GM12878 (cell line): ENCODE results near the gene STON1.

Source experiments
- CTCF ChIP-seq, 3 experiments: IDR thresholded peaks in 2 of 3; conservative IDR thresholded peaks in 1 of 3; 2 replicates each; pipeline ENCODE4 v1.5.1; 2011; ENCODE audit warnings: low read depth in 3 of 3, low read length in 3 of 3, mild to moderate bottlenecking in 3 of 3, control low read depth in 2 of 3, moderate library complexity in 2 of 3, inconsistent platforms in 1 of 3, mixed read lengths in 1 of 3; ENCODE audit not compliant: control insufficient read depth in 2 of 3, insufficient read depth in 1 of 3; ENCODE audit errors: extremely low read depth in 1 of 3
- JUND ChIP-seq: IDR thresholded peaks from 2 replicates; pipeline ENCODE4 v1.6.1; 2012; ENCODE audit warnings: low read depth, mild to moderate bottlenecking, low read length, improper control_type of control experiment, moderate library complexity
- NFIC ChIP-seq: IDR thresholded peaks from 2 replicates; pipeline ENCODE4 v1.6.1; 2012; ENCODE audit warnings: low read depth, mild to moderate bottlenecking, inconsistent platforms, low read length, moderate library complexity
- RFX5 ChIP-seq: IDR thresholded peaks from 2 replicates; pipeline ENCODE4 v1.6.1; 2011; ENCODE audit warnings: low read depth, low read length, improper control_type of control experiment
- SRF ChIP-seq, 2 experiments: IDR thresholded peaks; 2 replicates each; pipeline ENCODE4 v1.6.1; 2011; ENCODE audit warnings: low read depth in 2 of 2, low read length in 2 of 2, mild to moderate bottlenecking in 1 of 2, moderate library complexity in 1 of 2
- ZNF592 ChIP-seq: fragments of 450-650 bp; IDR thresholded peaks from 2 replicates; pipeline ENCODE4 v1.6.1; 2017; ENCODE audit warnings: mild to moderate bottlenecking, moderate library complexity

GRCh38 chr2:48548840-48549239 is 18.9 kb downstream of the STON1 start:
- no peak for TF ChIP-seq NFIC
- TF ChIP-seq JUND, result no peak
- no peak for TF ChIP-seq SRF (IDR thresholded peaks at IDR 0.05; ENCODE audit: low read depth in 2 of 2, low read length in 2 of 2)
- TF ChIP-seq CTCF (IDR thresholded peaks at IDR 0.05 in 2 of 3, conservative IDR thresholded peaks at IDR 0.05 in 1 of 3; ENCODE audit: control insufficient read depth in 2 of 3, extremely low read depth in 1 of 3, insufficient read depth in 1 of 3, low read depth in 3 of 3, low read length in 3 of 3), result no peak
- TF ChIP-seq ZNF592, result no peak
- TF ChIP-seq RFX5, result no peak
